HEK293 (cell line): Measurements from ENCODE around the gene DDC.

Experiments
- CTCF ChIA-PET: fragments of 350-600 bp; formaldehyde crosslinking; extraction: SDS; loops from one replicate; lab custom pipeline; 2021; ENCODE audit warnings: antibody characterized with exemption; lab: Yijun Ruan, JAX
- POLR2A ChIA-PET: fragments of 300-600 bp; formaldehyde crosslinking; extraction: SDS; loops from one replicate; lab custom pipeline; 2020; ENCODE audit warnings: antibody characterized with exemption, inconsistent platforms; lab: Yijun Ruan, JAX
- H3K27ac ChIP-seq: fragments of 200-500 bp; sonication (Bioruptor generic); 2 replicates; pipeline ENCODE4 v1.5.1; 2014; ENCODE audit warnings: low read depth, low read length, control low read depth, inconsistent platforms; ENCODE audit errors: extremely low read depth
- H3K36me3 ChIP-seq, 2 experiments: fragments of 200-500 bp in 1 of 2; sonication (Bioruptor generic) in 1 of 2; 1 replicate in 1 of 2; 2 replicates in 1 of 2; pipeline ENCODE4 v1.5.1; 2014 to 2017; ENCODE audit warnings: inconsistent platforms in 2 of 2, low read length in 2 of 2; ENCODE audit not compliant: control insufficient read depth in 2 of 2, insufficient read depth in 1 of 2
- H3K4me1 ChIP-seq: fragments of 200-500 bp; sonication (Bioruptor generic); 2 replicates; pipeline ENCODE4 v1.5.1; 2014; ENCODE audit warnings: mild to moderate bottlenecking, low read length, inconsistent platforms; ENCODE audit not compliant: control insufficient read depth, insufficient read depth
- H3K4me3 ChIP-seq: 2 replicates; pipeline ENCODE4 v1.5.1; 2011; ENCODE audit warnings: low read depth, mild to moderate bottlenecking, control low read depth, low read length, moderate library complexity
- H3K9me3 ChIP-seq: fragments of 200-500 bp; sonication (Bioruptor generic); 2 replicates; pipeline ENCODE4 v1.5.1; 2014; ENCODE audit warnings: low read depth, low read length, inconsistent platforms; ENCODE audit not compliant: control insufficient read depth, insufficient read depth
- FEZF1 ChIP-seq: fragments of 450-650 bp; formaldehyde crosslinking; IDR thresholded peaks from 2 replicates; pipeline ENCODE4 v1.5.1; 2016; ENCODE audit warnings: missing biosample characterization, missing genetic modification characterization
- HOXD13 ChIP-seq: sonication (generic); formaldehyde crosslinking; IDR thresholded peaks from 2 replicates; pipeline ENCODE4 v1.8.0; 2022; ENCODE audit warnings: missing genetic modification reagents, borderline replicate concordance
- KLF8 ChIP-seq: fragments of 450-650 bp; formaldehyde crosslinking; IDR thresholded peaks from 2 replicates; pipeline ENCODE4 v1.5.1; 2016; ENCODE audit warnings: missing biosample characterization, missing genetic modification characterization
- SCRT2 ChIP-seq: fragments of 450-650 bp; formaldehyde crosslinking; IDR thresholded peaks from 2 replicates; pipeline ENCODE4 v1.5.1; 2016; ENCODE audit warnings: missing biosample characterization, missing genetic modification characterization
- SETDB1 ChIP-seq: IDR thresholded peaks from one replicate; pipeline ENCODE4 v1.6.1; 2017; ENCODE audit warnings: mild to moderate bottlenecking, low read length, moderate library complexity, mixed read lengths; ENCODE audit not compliant: insufficient read length
- TCF7L2 ChIP-seq: IDR thresholded peaks from 2 replicates; pipeline ENCODE4 v1.6.1; 2011; ENCODE audit warnings: low read depth, mild to moderate bottlenecking, inconsistent platforms, low read length, moderate library complexity, borderline replicate concordance
- TRIM28 ChIP-seq: IDR thresholded peaks from 2 replicates; pipeline ENCODE4 v1.6.1; 2011; ENCODE audit warnings: low read length, control low read depth, borderline replicate concordance
- YY2 ChIP-seq: fragments of 450-650 bp; formaldehyde crosslinking; IDR thresholded peaks from 2 replicates; pipeline ENCODE4 v1.5.1; 2016; ENCODE audit warnings: missing biosample characterization, missing genetic modification characterization
- ZBTB20 ChIP-seq: fragments of 450-650 bp; formaldehyde crosslinking; IDR thresholded peaks from 2 replicates; pipeline ENCODE4 v1.5.1; 2016; ENCODE audit warnings: missing biosample characterization, missing genetic modification characterization
- ZBTB49 ChIP-seq: fragments of 450-650 bp; formaldehyde crosslinking; IDR thresholded peaks from 2 replicates; pipeline ENCODE4 v1.5.1; 2016; ENCODE audit warnings: missing biosample characterization, missing genetic modification characterization, low read depth
- ZNF114 ChIP-seq: fragments of 450-650 bp; formaldehyde crosslinking; IDR thresholded peaks from 2 replicates; pipeline ENCODE4 v1.5.0; 2017; ENCODE audit warnings: missing biosample characterization, missing genetic modification characterization
- ZNF140 ChIP-seq: fragments of 450-650 bp; formaldehyde crosslinking; IDR thresholded peaks from 2 replicates; pipeline ENCODE4 v1.5.1; 2016; ENCODE audit warnings: missing biosample characterization, missing genetic modification characterization
- ZNF146 ChIP-seq: fragments of 450-650 bp; formaldehyde crosslinking; IDR thresholded peaks from 2 replicates; pipeline ENCODE4 v1.5.1; 2016; ENCODE audit warnings: missing biosample characterization, missing genetic modification characterization
- ZNF211 ChIP-seq: fragments of 450-650 bp; formaldehyde crosslinking; IDR thresholded peaks from 2 replicates; pipeline ENCODE4 v1.5.1; 2016; ENCODE audit warnings: low read depth, missing biosample characterization, missing genetic modification characterization
- ZNF239 ChIP-seq: fragments of 450-650 bp; formaldehyde crosslinking; IDR thresholded peaks from 2 replicates; pipeline ENCODE4 v1.5.1; 2016; ENCODE audit warnings: missing biosample characterization, missing genetic modification characterization
- ZNF302 ChIP-seq: fragments of 450-650 bp; formaldehyde crosslinking; IDR thresholded peaks from 2 replicates; pipeline ENCODE4 v1.5.1; 2016; ENCODE audit warnings: missing biosample characterization, missing genetic modification characterization, low read depth
- ZNF311 ChIP-seq: fragments of 450-650 bp; formaldehyde crosslinking; IDR thresholded peaks from 2 replicates; pipeline ENCODE4 v1.5.1; 2017; ENCODE audit warnings: missing biosample characterization, missing genetic modification characterization, borderline replicate concordance
- ZNF335 ChIP-seq: fragments of 450-650 bp; formaldehyde crosslinking; conservative IDR thresholded peaks from 2 replicates; pipeline ENCODE4 v1.5.1; 2016; ENCODE audit warnings: missing biosample characterization, missing genetic modification characterization
- ZNF354C ChIP-seq: fragments of 450-650 bp; formaldehyde crosslinking; IDR thresholded peaks from 2 replicates; pipeline ENCODE4 v1.5.1; 2016; ENCODE audit warnings: missing biosample characterization, missing genetic modification characterization, low read depth, borderline replicate concordance
- ZNF37A ChIP-seq: fragments of 450-650 bp; IDR thresholded peaks from 2 replicates; pipeline ENCODE4 v1.5.1; 2018; ENCODE audit warnings: missing biosample characterization, missing genetic modification characterization
- ZNF398 ChIP-seq: fragments of 450-650 bp; formaldehyde crosslinking; IDR thresholded peaks from 2 replicates; pipeline ENCODE4 v1.5.1; 2017; ENCODE audit warnings: missing biosample characterization, missing genetic modification characterization
- ZNF426 ChIP-seq: fragments of 450-650 bp; formaldehyde crosslinking; IDR thresholded peaks from 2 replicates; pipeline ENCODE4 v1.5.1; 2017; ENCODE audit warnings: missing biosample characterization, missing genetic modification characterization, mild to moderate bottlenecking, inconsistent platforms, moderate library complexity
- ZNF501 ChIP-seq: fragments of 450-650 bp; formaldehyde crosslinking; IDR thresholded peaks from 2 replicates; pipeline ENCODE4 v1.5.1; 2016; ENCODE audit warnings: missing biosample characterization, missing genetic modification characterization
- ZNF510 ChIP-seq: fragments of 450-650 bp; formaldehyde crosslinking; IDR thresholded peaks from 2 replicates; pipeline ENCODE4 v1.5.1; 2018; ENCODE audit warnings: mild to moderate bottlenecking, missing genetic modification characterization, missing biosample characterization; ENCODE audit not compliant: insufficient replicate concordance
- ZNF596 ChIP-seq: fragments of 450-650 bp; IDR thresholded peaks from 2 replicates; pipeline ENCODE4 v1.5.0; 2018; ENCODE audit warnings: missing biosample characterization, mild to moderate bottlenecking, missing genetic modification characterization, moderate library complexity
- ZNF776 ChIP-seq: fragments of 450-650 bp; formaldehyde crosslinking; IDR thresholded peaks from 2 replicates; pipeline ENCODE4 v1.5.0; 2017; ENCODE audit warnings: missing biosample characterization, missing genetic modification characterization, borderline replicate concordance
- ZSCAN30 ChIP-seq: fragments of 450-650 bp; IDR thresholded peaks from 2 replicates; pipeline ENCODE4 v1.5.1; 2018; ENCODE audit warnings: missing biosample characterization, mild to moderate bottlenecking, missing genetic modification characterization, moderate library complexity
- ZSCAN5A ChIP-seq: fragments of 450-650 bp; formaldehyde crosslinking; IDR thresholded peaks from 2 replicates; pipeline ENCODE4 v1.5.1; 2016; ENCODE audit warnings: missing biosample characterization, missing genetic modification characterization
- TF ChIP-seq, protein P1 (sequence below): sonication (generic); formaldehyde crosslinking; IDR thresholded peaks from 2 replicates; pipeline ENCODE4 v1.8.1; 2022; ENCODE audit warnings: mild to moderate bottlenecking, moderate library complexity, missing genetic modification reagents

DDC gene

GRCh38 chr7:50431722-50432305, 133.4 kb downstream of the DDC start (continued):
- TF ChIP-seq ZBTB49 (tag by site-specific recombination) = no peak
- TF ChIP-seq ZBTB20 (tag by site-specific recombination) = no peak
- TF ChIP-seq TCF7L2 = no peak
- TF ChIP-seq ZNF354C (tag by site-specific recombination) = no peak
- TF ChIP-seq ZSCAN5A (tag by site-specific recombination) = no peak
- TF ChIP-seq KLF8 (tag by site-specific recombination) = no peak

- ChIA-PET CTCF (interaction anchor here (2.0 to 2.3 kb wide), 2 partner anchors 13 to 226 kb away, joined by 4 to 10 read pairs; no protein-coding TSS in a partner anchor), POLR2A (no interaction called here)
- Histone ChIP-seq H3K9me3 (no peaks in the 10 kb centered on the region), H3K27ac (no peak overlapping the region), H3K36me3 (no peaks in the 10 kb centered on the region; a peak in 1 of 3 replicates), H3K4me3 (no peak overlapping the region), H3K4me1 (no peaks in the 10 kb centered on the region)
- TF ChIP-seq FEZF1 (tag by site-specific recombination) (no peak), ZNF501 (tag by site-specific recombination) (no peak), ZNF114 (no peak), HOXD13 (CRISPR knock-in tag) (no peak), ZNF510 (tag by site-specific recombination) (no peak), ZNF776 (no peak), YY2 (tag by site-specific recombination) (no peak), ZNF426 (tag by site-specific recombination) (no peak), SCRT2 (tag by site-specific recombination) (no peak), ZNF37A (tag by site-specific recombination) (no peak), ZNF211 (tag by site-specific recombination) (no peak), ZNF146 (tag by site-specific recombination) (no peak), TRIM28 (no peak)
- TF ChIP-seq, protein P1, sequence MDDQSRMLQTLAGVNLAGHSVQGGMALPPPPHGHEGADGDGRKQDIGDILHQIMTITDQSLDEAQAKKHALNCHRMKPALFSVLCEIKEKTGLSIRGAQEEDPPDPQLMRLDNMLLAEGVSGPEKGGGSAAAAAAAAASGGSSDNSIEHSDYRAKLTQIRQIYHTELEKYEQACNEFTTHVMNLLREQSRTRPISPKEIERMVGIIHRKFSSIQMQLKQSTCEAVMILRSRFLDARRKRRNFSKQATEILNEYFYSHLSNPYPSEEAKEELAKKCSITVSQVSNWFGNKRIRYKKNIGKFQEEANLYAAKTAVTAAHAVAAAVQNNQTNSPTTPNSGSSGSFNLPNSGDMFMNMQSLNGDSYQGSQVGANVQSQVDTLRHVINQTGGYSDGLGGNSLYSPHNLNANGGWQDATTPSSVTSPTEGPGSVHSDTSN = no peak
Observed at GRCh38 chr7:50431316-50431715, 133.9 kb downstream of the DDC start.

GRCh38 chr7:50428911-50429310, 136.3 kb downstream of the DDC start:
- Histone ChIP-seq H3K27ac (no peak overlapping the region), H3K4me1 (no peaks in the 10 kb centered on the region), H3K36me3 (no peaks in the 10 kb centered on the region), H3K4me3 (no peak overlapping the region), H3K9me3 (no peaks in the 10 kb centered on the region)
- CTCF ChIA-PET = no interaction called here
- POLR2A ChIA-PET = no interaction called here
- no peak for TF ChIP-seq ZNF302 (tag by site-specific recombination)
- no peak for TF ChIP-seq ZNF335
- TF ChIP-seq ZNF398 (tag by site-specific recombination) = no peak
- TF ChIP-seq ZNF140 = no peak
- no peak for TF ChIP-seq ZNF596 (tag by site-specific recombination)
- no peak for TF ChIP-seq SETDB1
- no peak for TF ChIP-seq ZSCAN30
- no peak for TF ChIP-seq ZNF146 (tag by site-specific recombination)
- TF ChIP-seq ZNF239 (tag by site-specific recombination) = no peak
- TF ChIP-seq ZNF311 (tag by site-specific recombination) = no peak
